ENCODE measurements around the gene ARHGEF19.
"Not testable (repeated sequence)": the region's sequence is repeated elsewhere in the genome, so short reads cannot be mapped to it uniquely, and the experiment has no call there.

Gene ARHGEF19

GRCh38 chr1:16196139-16196538, 16.3 kb downstream of the ARHGEF19 start:
- H3K4me3 ChIP-seq (ENCODE audit: low read depth, low read length); H3K18ac ChIP-seq (ENCODE audit: low read length); H2AK5ac ChIP-seq (ENCODE audit: low read length); H3K9ac ChIP-seq (ENCODE audit: low read length); DNase-seq; H2BK5ac ChIP-seq (ENCODE audit: low read depth, low read length, poor library complexity); H3K4me2 ChIP-seq (ENCODE audit: low read length); H2BK12ac ChIP-seq (ENCODE audit: low read length); H3K14ac ChIP-seq (ENCODE audit: low read length); H4K12ac ChIP-seq (ENCODE audit: low read depth, low read length); H2AFZ ChIP-seq (ENCODE audit: insufficient read depth, low read length, poor library complexity); H3K79me2 ChIP-seq (ENCODE audit: control insufficient read depth, insufficient read depth, low read length, poor library complexity); H3K27ac ChIP-seq (ENCODE audit: low read depth, low read length); H3K9me3 ChIP-seq (ENCODE audit: insufficient read depth, low read depth, low read length); H3K23ac ChIP-seq (ENCODE audit: low read length); H4K91ac ChIP-seq (ENCODE audit: low read depth, low read length); H4K8ac ChIP-seq (ENCODE audit: low read depth, low read length); H2BK120ac ChIP-seq (ENCODE audit: insufficient read depth, low read length, poor library complexity); H3K79me1 ChIP-seq (ENCODE audit: low read length); H3K4me1 ChIP-seq (ENCODE audit: control insufficient read depth in 1 of 2, insufficient read depth in 2 of 2, low read length in 2 of 2); H3K4ac ChIP-seq (ENCODE audit: low read depth, low read length); H3K27me3 ChIP-seq (ENCODE audit: insufficient read depth, low read length): not testable (repeated sequence)
- no CpG with 5 or more reads among the region's 4 CpGs for WGBS (ENCODE audit: extremely low coverage, insufficient coverage, insufficient read length)
- H3K36me3 ChIP-seq (ENCODE audit: control insufficient read depth in 1 of 2, insufficient read depth in 2 of 2, low read length in 2 of 2) = peaks cover 14% of the 10 kb centered on the region in 2 experiments

- Histone ChIP-seq H3K4me3 (ENCODE audit: low read depth, low read length) (no peak overlapping the region), H3K27me3 (ENCODE audit: insufficient read depth, low read length) (no peaks in the 10 kb centered on the region), H2BK120ac (ENCODE audit: insufficient read depth, low read length, poor library complexity) (no peak overlapping the region), H3K4ac (ENCODE audit: low read depth, low read length) (no peak overlapping the region), H2AK5ac (ENCODE audit: low read length) (no peak overlapping the region), H2AFZ (ENCODE audit: insufficient read depth, low read length, poor library complexity) (no peak overlapping the region), H3K9me3 (ENCODE audit: insufficient read depth, low read depth, low read length) (no peaks in the 10 kb centered on the region), H3K4me1 (ENCODE audit: control insufficient read depth in 1 of 2, insufficient read depth in 2 of 2, low read length in 2 of 2) (no peaks in the 10 kb centered on the region), H3K18ac (ENCODE audit: low read length) (no peak overlapping the region), H3K36me3 (ENCODE audit: control insufficient read depth in 1 of 2, insufficient read depth in 2 of 2, low read length in 2 of 2) (peaks cover 13 to 14% of the 10 kb centered on the region in 2 experiments), H3K9ac (ENCODE audit: low read length) (no peak overlapping the region), H2BK5ac (ENCODE audit: low read depth, low read length, poor library complexity) (no peak overlapping the region), H4K91ac (ENCODE audit: low read depth, low read length) (no peak overlapping the region), H3K79me1 (ENCODE audit: low read length) (no peaks in the 10 kb centered on the region), H3K4me2 (ENCODE audit: low read length) (no peak overlapping the region), H3K14ac (ENCODE audit: low read length) (no peak overlapping the region), H2BK12ac (ENCODE audit: low read length) (no peak overlapping the region), H3K27ac (ENCODE audit: low read depth, low read length) (no peak overlapping the region), H3K23ac (ENCODE audit: low read length) (no peak overlapping the region), H4K8ac (ENCODE audit: low read depth, low read length) (no peak overlapping the region), H3K79me2 (ENCODE audit: control insufficient read depth, insufficient read depth, low read length, poor library complexity) (no peaks in the 10 kb centered on the region), H4K12ac (ENCODE audit: low read depth, low read length) (no peak overlapping the region)
- no CpG with 5 or more reads among the region's 7 CpGs for WGBS (ENCODE audit: extremely low coverage, insufficient coverage, insufficient read length)
- DNase-seq = no peak
Measured at GRCh38 chr1:16195518-16195905, 16.9 kb downstream of the ARHGEF19 start.

DNA sequence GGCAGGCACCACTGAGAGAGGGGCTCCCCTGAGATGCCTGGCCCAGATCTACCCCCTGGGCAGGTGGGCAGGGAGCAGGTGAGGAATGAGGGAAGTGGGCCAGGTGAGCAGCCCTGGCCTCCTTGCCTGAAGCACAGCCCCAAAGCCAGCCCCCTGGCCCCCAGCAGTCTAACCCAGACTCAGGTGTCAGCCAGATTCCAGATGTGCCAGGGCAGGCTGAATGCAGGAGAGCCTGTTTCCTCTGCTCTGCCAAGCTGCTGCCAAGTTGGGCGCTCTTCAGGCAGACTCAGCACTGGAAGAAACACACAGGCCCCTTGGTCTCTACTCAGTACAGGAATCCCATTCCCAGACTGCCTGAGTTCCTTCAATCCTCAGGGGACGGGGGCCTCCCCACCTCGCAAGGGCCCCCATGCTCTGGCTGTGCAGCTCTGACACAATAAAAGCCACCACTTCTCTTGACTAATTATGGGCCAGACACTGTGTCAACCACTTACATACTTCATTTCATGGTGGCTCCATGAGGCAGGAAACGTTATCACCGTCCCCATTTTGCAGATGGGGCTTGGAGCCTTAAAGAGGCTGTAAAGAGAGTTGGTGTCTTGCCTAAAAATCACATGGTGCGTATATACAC, 20.4 kb downstream of the ARHGEF19 start:
- H3K14ac ChIP-seq (ENCODE audit: low read length) = no peak overlapping the region
- whole genome bisulfite sequencing (ENCODE audit: extremely low coverage, insufficient coverage, insufficient read length) = no CpG with 5 or more reads among the region's 6 CpGs
- H3K4ac ChIP-seq (ENCODE audit: low read depth, low read length) = no peak overlapping the region

DNA sequence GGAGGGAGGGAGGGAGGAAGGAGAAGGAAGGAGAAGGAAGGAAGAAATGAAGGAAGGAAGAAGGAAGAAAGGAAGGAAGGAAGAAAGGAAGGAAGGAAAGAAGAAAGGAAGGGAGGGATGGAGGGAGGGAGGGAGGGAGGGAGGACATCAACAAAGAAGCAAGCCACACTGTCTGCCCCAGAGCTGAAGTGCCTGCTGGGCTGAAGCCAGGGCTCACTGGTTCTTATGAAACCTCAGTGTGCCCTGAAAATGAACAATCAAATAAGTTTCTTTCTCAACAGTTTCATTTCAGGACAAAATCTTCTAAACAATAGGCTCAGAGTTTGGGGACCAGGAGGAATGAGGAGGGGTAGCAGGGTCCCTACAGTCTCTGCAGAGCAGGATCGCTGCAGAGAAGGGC, 21.1 kb downstream of the ARHGEF19 start:
- Histone ChIP-seq H3K14ac (ENCODE audit: low read length) (no peak overlapping the region), H3K23ac (ENCODE audit: low read length) (no peak overlapping the region), H3K4ac (ENCODE audit: low read depth, low read length) (no peak overlapping the region), H2AFZ (ENCODE audit: insufficient read depth, low read length, poor library complexity) (no peak overlapping the region), H4K8ac (ENCODE audit: low read depth, low read length) (no peak overlapping the region), H3K79me2 (ENCODE audit: control insufficient read depth, insufficient read depth, low read length, poor library complexity) (no peaks in the 10 kb centered on the region), H2AK5ac (ENCODE audit: low read length) (no peak overlapping the region), H3K9ac (ENCODE audit: low read length) (no peak overlapping the region), H3K36me3 (ENCODE audit: control insufficient read depth in 1 of 2, insufficient read depth in 2 of 2, low read length in 2 of 2) (no peaks in the 10 kb centered on the region), H3K4me3 (ENCODE audit: low read depth, low read length) (no peak overlapping the region), H3K79me1 (ENCODE audit: low read length) (no peaks in the 10 kb centered on the region), H3K4me1 (ENCODE audit: control insufficient read depth in 1 of 2, insufficient read depth in 2 of 2, low read length in 2 of 2) (peaks cover 0 to 2% of the 10 kb centered on the region in 2 experiments), H3K27me3 (ENCODE audit: insufficient read depth, low read length) (no peaks in the 10 kb centered on the region), H3K18ac (ENCODE audit: low read length) (no peak overlapping the region), H3K27ac (ENCODE audit: low read depth, low read length) (no peak overlapping the region), H3K9me3 (ENCODE audit: insufficient read depth, low read depth, low read length) (no peaks in the 10 kb centered on the region), H4K91ac (ENCODE audit: low read depth, low read length) (no peak overlapping the region), H2BK120ac (ENCODE audit: insufficient read depth, low read length, poor library complexity) (no peak overlapping the region), H2BK12ac (ENCODE audit: low read length) (no peak overlapping the region), H2BK5ac (ENCODE audit: low read depth, low read length, poor library complexity) (no peak overlapping the region), H3K4me2 (ENCODE audit: low read length) (no peak overlapping the region), H4K12ac (ENCODE audit: low read depth, low read length) (no peak overlapping the region)
- DNase-seq = no peak
- WGBS (ENCODE audit: extremely low coverage, insufficient coverage, insufficient read length) = no CpG with 5 or more reads among the region's 1 CpG

More for the DNA sequence above, 20.4 kb downstream of the ARHGEF19 start:
- peaks cover 0 to 2% of the 10 kb centered on the region in 2 experiments for H3K4me1 ChIP-seq (ENCODE audit: control insufficient read depth in 1 of 2, insufficient read depth in 2 of 2, low read length in 2 of 2)
- no peak overlapping the region for H2AFZ ChIP-seq (ENCODE audit: insufficient read depth, low read length, poor library complexity)
- no peak overlapping the region for H2BK12ac ChIP-seq (ENCODE audit: low read length)
- no peak overlapping the region for H3K4me2 ChIP-seq (ENCODE audit: low read length)
- H3K4me3 ChIP-seq (ENCODE audit: low read depth, low read length) = no peak overlapping the region
- no peak overlapping the region for H4K8ac ChIP-seq (ENCODE audit: low read depth, low read length)
- H3K9me3 ChIP-seq (ENCODE audit: insufficient read depth, low read depth, low read length) = no peaks in the 10 kb centered on the region
- no peak overlapping the region for H3K27ac ChIP-seq (ENCODE audit: low read depth, low read length)
- H3K9ac ChIP-seq (ENCODE audit: low read length) = no peak overlapping the region
- no peaks in the 10 kb centered on the region for H3K27me3 ChIP-seq (ENCODE audit: insufficient read depth, low read length)
- H3K79me1 ChIP-seq (ENCODE audit: low read length) = no peaks in the 10 kb centered on the region
- no peak overlapping the region for H2BK120ac ChIP-seq (ENCODE audit: insufficient read depth, low read length, poor library complexity)
- no peak overlapping the region for H3K23ac ChIP-seq (ENCODE audit: low read length)
- H4K91ac ChIP-seq (ENCODE audit: low read depth, low read length) = no peak overlapping the region
- no peak for DNase-seq
- no peaks in the 10 kb centered on the region for H3K36me3 ChIP-seq (ENCODE audit: control insufficient read depth in 1 of 2, insufficient read depth in 2 of 2, low read length in 2 of 2)
- H2BK5ac ChIP-seq (ENCODE audit: low read depth, low read length, poor library complexity) = no peak overlapping the region
- no peak overlapping the region for H2AK5ac ChIP-seq (ENCODE audit: low read length)
- no peak overlapping the region for H3K18ac ChIP-seq (ENCODE audit: low read length)
- H4K12ac ChIP-seq (ENCODE audit: low read depth, low read length) = no peak overlapping the region
- no peaks in the 10 kb centered on the region for H3K79me2 ChIP-seq (ENCODE audit: control insufficient read depth, insufficient read depth, low read length, poor library complexity)

Measured in trophoblast cell (in vitro differentiated cells and primary cell).